ENCODE measurements around the gene ATP6AP1. TPM values are rescaled to one million over a fixed set of nuclear protein-coding genes. Genes with fewer than 3 reads are reported as not detected.
A peak's percentile ranks its signal among the peaks of the same experiment; 100 is the strongest.
"Not testable (repeated sequence)": the region's sequence is repeated elsewhere in the genome, so short reads cannot be mapped to it uniquely, and the experiment has no call there.

ATP6AP1 gene
- total and polyA plus RNA-seq, 3 experiments from 2014 or later = 43.0 to 129 (median 43.2) TPM

GRCh38 chrX:154396973-154397887 is 31.2 kb upstream of the ATP6AP1 start:
- peak in 4 of 5 donors; percentile 30 to 67 (median 51) for DNase-seq
- peak overlapping the region; percentile 89 for H3K4me3 ChIP-seq (ENCODE audit: low read length)
- Mint-ChIP-seq H3K9me3 (no peaks in the 10 kb centered on the region), H3K27me3 (peaks cover 0 to 13% of the 10 kb centered on the region in 2 donors), H3K4me3 (peak overlapping the region; percentile 90 to 99 (median 97)), H3K4me1 (peaks cover 19 to 33% (median 23%) of the 10 kb centered on the region in 3 donors), H3K36me3 (peaks cover 11 to 38% (median 11%) of the 10 kb centered on the region in 3 donors), H3K27ac (peak overlapping the region; percentile 92 to 100 (median 99))
- CTCF ChIA-PET = interaction anchor here (0.9 to 2.8 kb wide), 8 partner anchors 14 to 262 kb away, joined by 3 to 12 read pairs (median 6); partner anchors contain the start of gene TAFAZZIN
- H3K9me3 ChIP-seq (ENCODE audit: low read length) = no peaks in the 10 kb centered on the region
- POLR2A ChIA-PET = interaction anchor here (0.6 to 2.9 kb wide), 13 partner anchors 15 to 426 kb away, joined by 3 to 20 read pairs (median 5); partner anchors contain the start of genes EMD, FAM3A, FLNA and HCFC1
- H3K36me3 ChIP-seq (ENCODE audit: insufficient read depth, low read length) = peaks cover 22% of the 10 kb centered on the region
- peak overlapping the region; percentile 98 for H3K27ac ChIP-seq (ENCODE audit: low read depth, low read length)
- peaks cover 14% of the 10 kb centered on the region for H3K4me1 ChIP-seq (ENCODE audit: insufficient read depth, low read length)
- no peaks in the 10 kb centered on the region for H3K27me3 ChIP-seq (ENCODE audit: insufficient read depth, low read length, poor library complexity, severe bottlenecking)

GRCh38 chrX:154397888-154398667 is 30.4 kb upstream of the ATP6AP1 start, which contains the start of gene RPL10:
TSS of gene RPL10 (plus strand) at chrX:154398377. CDS start at chrX:154398520, 143 bp downstream.
- peak within 1 kb of the TSS; percentile 92 to 100 (median 99) for H3K27ac Mint-ChIP-seq
- H3K4me1 Mint-ChIP-seq = peaks cover 19 to 33% (median 23%) of the 10 kb centered on the region in 3 donors
- H3K4me3 Mint-ChIP-seq = peak within 1 kb of the TSS; percentile 90 to 99 (median 97)
- H3K9me3 Mint-ChIP-seq = no peaks in the 10 kb centered on the region
- H3K27me3 ChIP-seq (ENCODE audit: insufficient read depth, low read length, poor library complexity, severe bottlenecking) = no peaks in the 10 kb centered on the region
- H3K9me3 ChIP-seq (ENCODE audit: low read length) = no peaks in the 10 kb centered on the region
- H3K36me3 Mint-ChIP-seq = peaks cover 11 to 41% (median 11%) of the 10 kb centered on the region in 3 donors
- DNase-seq = peak; percentile 75 to 96 (median 88)
- peaks cover 14% of the 10 kb centered on the region for H3K4me1 ChIP-seq (ENCODE audit: insufficient read depth, low read length)
- H3K27me3 Mint-ChIP-seq = peaks cover 0 to 15% of the 10 kb centered on the region in 2 donors
- H3K4me3 ChIP-seq (ENCODE audit: low read length) = peak within 1 kb of the TSS; percentile 89
- ChIA-PET CTCF (interaction anchor here (0.9 to 2.8 kb wide), 14 partner anchors 10 to 262 kb away, joined by 3 to 12 read pairs (median 4); partner anchors contain the start of genes ATP6AP1, SLC10A3 and TAFAZZIN), POLR2A (interaction anchor here (0.6 to 2.9 kb wide), 16 partner anchors 12 to 427 kb away, joined by 3 to 20 read pairs (median 6); partner anchors contain the start of genes DNASE1L1, FAM3A, FLNA and HCFC1)
- peaks cover 22% of the 10 kb centered on the region for H3K36me3 ChIP-seq (ENCODE audit: insufficient read depth, low read length)
- peak within 1 kb of the TSS; percentile 98 for H3K27ac ChIP-seq (ENCODE audit: low read depth, low read length)

- Mint-ChIP-seq H3K27ac (peak overlapping the region; percentile 92 to 100 (median 99)), H3K9me3 (no peaks in the 10 kb centered on the region), H3K27me3 (peaks cover 0 to 20% of the 10 kb centered on the region in 2 donors), H3K36me3 (peaks cover 11 to 44% (median 11%) of the 10 kb centered on the region in 3 donors), H3K4me1 (peaks cover 19 to 33% (median 23%) of the 10 kb centered on the region in 3 donors), H3K4me3 (peak overlapping the region; percentile 90 to 99 (median 97))
- peaks cover 14% of the 10 kb centered on the region for H3K4me1 ChIP-seq (ENCODE audit: insufficient read depth, low read length)
- POLR2A ChIA-PET = interaction anchor here (0.6 to 2.9 kb wide), 14 partner anchors 11 to 428 kb away, joined by 3 to 20 read pairs (median 6); partner anchors contain the start of genes DNASE1L1, FLNA, HCFC1 and IKBKG
- H3K9me3 ChIP-seq (ENCODE audit: low read length) = no peaks in the 10 kb centered on the region
- DNase-seq = peak; percentile 67 to 88 (median 77)
- no peaks in the 10 kb centered on the region for H3K27me3 ChIP-seq (ENCODE audit: insufficient read depth, low read length, poor library complexity, severe bottlenecking)
- peak overlapping the region; percentile 98 for H3K27ac ChIP-seq (ENCODE audit: low read depth, low read length)
- H3K36me3 ChIP-seq (ENCODE audit: insufficient read depth, low read length) = peaks cover 22% of the 10 kb centered on the region
- peak overlapping the region; percentile 89 for H3K4me3 ChIP-seq (ENCODE audit: low read length)
- CTCF ChIA-PET = interaction anchor here (0.7 to 2.8 kb wide), 14 partner anchors 9 to 139 kb away, joined by 3 to 12 read pairs (median 4); partner anchors contain the start of genes ATP6AP1, FAM3A, SLC10A3 and TAFAZZIN
Observed at GRCh38 chrX:154398668-154399526, 29.6 kb upstream of the ATP6AP1 start.

GRCh38 chrX:154399527-154400368 is 28.7 kb upstream of the ATP6AP1 start:
- Histone ChIP-seq H3K4me3 (ENCODE audit: low read length) (peak overlapping the region; percentile 89), H3K36me3 (ENCODE audit: insufficient read depth, low read length) (peaks cover 22% of the 10 kb centered on the region), H3K4me1 (ENCODE audit: insufficient read depth, low read length) (peaks cover 14% of the 10 kb centered on the region), H3K27ac (ENCODE audit: low read depth, low read length) (peak overlapping the region; percentile 98), H3K27me3 (ENCODE audit: insufficient read depth, low read length, poor library complexity, severe bottlenecking) (no peaks in the 10 kb centered on the region), H3K9me3 (ENCODE audit: low read length) (no peaks in the 10 kb centered on the region)
- peaks cover 0 to 21% of the 10 kb centered on the region in 2 donors for H3K27me3 Mint-ChIP-seq
- peak overlapping the region; percentile 90 to 99 (median 97) for H3K4me3 Mint-ChIP-seq
- peak overlapping the region; percentile 92 to 100 (median 99) for H3K27ac Mint-ChIP-seq
- ChIA-PET POLR2A (interaction anchor here (1.5 to 2.9 kb wide), 7 partner anchors 10 to 144 kb away, joined by 3 to 20 read pairs (median 7); partner anchors contain the start of genes ATP6AP1, DNASE1L1, LAGE3 and SLC10A3), CTCF (interaction anchor here (0.7 to 2.8 kb wide), 6 partner anchors 10 to 91 kb away, joined by 3 to 10 read pairs (median 4); partner anchors contain the start of gene SLC10A3)
- DNase-seq = peak in 2 of 5 donors; percentile 40 to 59
- H3K36me3 Mint-ChIP-seq = peaks cover 11 to 44% (median 11%) of the 10 kb centered on the region in 3 donors
- peaks cover 19 to 33% (median 23%) of the 10 kb centered on the region in 3 donors for H3K4me1 Mint-ChIP-seq
- H3K9me3 Mint-ChIP-seq = no peaks in the 10 kb centered on the region

GRCh38 chrX:154400369-154400817 is 28.1 kb upstream of the ATP6AP1 start:
- peaks cover 22% of the 10 kb centered on the region for H3K36me3 ChIP-seq (ENCODE audit: insufficient read depth, low read length)
- POLR2A ChIA-PET = interaction anchor here (1.5 to 2.9 kb wide), 5 partner anchors 9 to 90 kb away, joined by 3 to 20 read pairs (median 7); partner anchors contain the start of genes ATP6AP1, DNASE1L1, LAGE3 and SLC10A3
- peaks cover 0 to 25% of the 10 kb centered on the region in 2 donors for H3K27me3 Mint-ChIP-seq
- H3K27me3 ChIP-seq (ENCODE audit: insufficient read depth, low read length, poor library complexity, severe bottlenecking); DNase-seq; H3K9me3 ChIP-seq (ENCODE audit: low read length); H3K4me3 ChIP-seq (ENCODE audit: low read length); H3K9me3 Mint-ChIP-seq; H3K27ac ChIP-seq (ENCODE audit: low read depth, low read length): not testable (repeated sequence)
- H3K4me1 Mint-ChIP-seq = peaks cover 19 to 33% (median 23%) of the 10 kb centered on the region in 3 donors
- peak overlapping the region in 6 of 8 donors; percentile 47 to 100 (median 98) for H3K27ac Mint-ChIP-seq
- H3K4me1 ChIP-seq (ENCODE audit: insufficient read depth, low read length) = peaks cover 14% of the 10 kb centered on the region
- H3K4me3 Mint-ChIP-seq = peak overlapping the region in 5 of 7 donors; percentile 51 to 98 (median 96)
- peaks cover 11 to 44% (median 11%) of the 10 kb centered on the region in 3 donors for H3K36me3 Mint-ChIP-seq
- CTCF ChIA-PET = interaction anchor here (0.8 to 0.9 kb wide), 2 partner anchors 9 to 12 kb away, joined by 3 read pairs; no protein-coding TSS in a partner anchor
